HepG2 (cell line): ENCODE measurements around the gene ARHGAP26. TPM values are rescaled to one million over a fixed set of nuclear protein-coding genes. Genes with fewer than 3 reads are reported as not detected.

Experiments
- ATAC-seq: fragments of 200-7000 bp; cut with Tn5 transposase; 3 replicates; pipeline ENCODE4 v1.9.1; 2020; ENCODE audit warnings: mild to moderate bottlenecking, moderate library complexity
- BruUV-seq: library from RNA; stranded (reverse); fragments of 400-500 nt; replicated peaks from 2 replicates; lab custom pipeline; 2021; lab: Mats Ljungman, UMichigan
- CTCF ChIA-PET: fragments of 300-600 bp; formaldehyde crosslinking; extraction: SDS; loops from one replicate; lab custom pipeline; 2021; ENCODE audit warnings: low total read pairs, inconsistent platforms, low intra/inter-chr PET ratio; lab: Yijun Ruan, JAX
- POLR2A ChIA-PET: fragments of 350-600 bp; sonication (Branson Sonifier 250); formaldehyde crosslinking; loops from one replicate; lab custom pipeline; 2020; ENCODE audit warnings: antibody characterized with exemption, inconsistent platforms; lab: Yijun Ruan, JAX
- DNase-seq: peaks from one replicate; pipeline ENCODE4 v3.0.0-alpha.2; 2015; ENCODE audit warnings: low spot score
- FAIRE-seq: peaks from 3 replicates; lab custom pipeline; 2011; peaks lifted over from hg19 to GRCh38; lab: Jason Lieb, UNC
- H2AFZ ChIP-seq: one replicate; pipeline ENCODE4 v1.6.1; 2011; ENCODE audit warnings: low read length, inconsistent platforms
- H3K27ac ChIP-seq: fragments of 300-600 bp; 3 replicates; pipeline ENCODE4 v1.8.0; 2011; ENCODE audit warnings: mixed run types, mild to moderate bottlenecking, mixed read lengths, low read length, inconsistent platforms; ENCODE audit not compliant: insufficient read depth; ENCODE audit errors: extremely low read length
- H3K27me3 ChIP-seq, 2 experiments: fragments of 200-600 bp in 1 of 2; 2 replicates in 1 of 2; 3 replicates in 1 of 2; pipeline versions ENCODE4 v1.6.0 to v1.8.0; 2011; ENCODE audit warnings: low read length in 2 of 2, mild to moderate bottlenecking in 2 of 2, moderate library complexity in 2 of 2, inconsistent platforms in 1 of 2; ENCODE audit not compliant: insufficient read depth in 2 of 2, control insufficient read depth in 1 of 2
- H3K36me3 ChIP-seq, 2 experiments: fragments of 200-600 bp in 1 of 2; replicated peaks in 1 of 2; 2 replicates in 1 of 2; 3 replicates in 1 of 2; pipeline versions ENCODE4 v1.5.1 to v1.8.0; 2011; ENCODE audit warnings: low read length in 2 of 2, inconsistent platforms in 1 of 2; ENCODE audit not compliant: insufficient read depth in 2 of 2, control insufficient read depth in 1 of 2
- H3K4me1 ChIP-seq: 2 replicates; pipeline ENCODE4 v1.5.1; 2012; ENCODE audit warnings: low read length, inconsistent platforms; ENCODE audit not compliant: insufficient read depth
- H3K4me2 ChIP-seq: 2 replicates; pipeline ENCODE4 v1.6.0; 2011; ENCODE audit warnings: low read depth, low read length, inconsistent platforms
- H3K4me3 ChIP-seq, 3 experiments: fragments of 200-600 bp in 1 of 3; sonication (generic), shearing (Covaris generic) in 1 of 3; replicated peaks in 1 of 3; 2 replicates each; pipeline ENCODE4 v1.5.1; 2011 to 2016; ENCODE audit warnings: low read length in 3 of 3, inconsistent platforms in 2 of 3, low read depth in 2 of 3, mild to moderate bottlenecking in 2 of 3, control low read depth in 1 of 3, mixed read lengths in 1 of 3; ENCODE audit not compliant: insufficient read depth in 1 of 3
- H3K79me2 ChIP-seq: one replicate; pipeline ENCODE4 v1.6.1; 2011; ENCODE audit warnings: low read length, inconsistent platforms; ENCODE audit not compliant: insufficient read depth
- H3K9ac ChIP-seq: 2 replicates; pipeline ENCODE4 v1.6.0; 2011; ENCODE audit warnings: mild to moderate bottlenecking, low read depth, low read length, inconsistent platforms; ENCODE audit not compliant: insufficient read depth
- H3K9me3 ChIP-seq: 2 replicates; pipeline ENCODE4 v1.5.1; 2012; ENCODE audit warnings: mild to moderate bottlenecking, low read length
- H4K20me1 ChIP-seq: 2 replicates; pipeline ENCODE4 v1.6.0; 2011; ENCODE audit warnings: inconsistent platforms, mild to moderate bottlenecking, low read length, moderate library complexity; ENCODE audit not compliant: insufficient read depth
- ADNP ChIP-seq: sonication (generic); formaldehyde crosslinking; IDR thresholded peaks from 2 replicates; pipeline ENCODE4 v1.4.0; 2020; ENCODE audit warnings: missing genetic modification reagents
- ARHGAP35 ChIP-seq: sonication (generic); formaldehyde crosslinking; IDR thresholded peaks from 2 replicates; pipeline ENCODE4 v1.9.0; 2022; ENCODE audit warnings: mild to moderate bottlenecking, inconsistent platforms, moderate library complexity, missing genetic modification reagents, borderline replicate concordance
- BORCS8-MEF2B ChIP-seq: sonication (generic); formaldehyde crosslinking; IDR thresholded peaks from 2 replicates; pipeline ENCODE4 v1.8.0; 2022; ENCODE audit warnings: mild to moderate bottlenecking, missing genetic modification reagents
- CEBPB ChIP-seq: IDR thresholded peaks from 2 replicates; pipeline ENCODE4 v1.6.1; 2011; ENCODE audit warnings: low read depth, low read length, improper control_type of control experiment, borderline replicate concordance
- GATA4 ChIP-seq: sonication (generic); IDR thresholded peaks from 2 replicates; pipeline ENCODE4 v1.6.1; 2016; ENCODE audit warnings: antibody characterized with exemption, low read depth, borderline replicate concordance
- HNRNPK ChIP-seq: fragments of 200-400 bp; formaldehyde crosslinking; IDR thresholded peaks from 2 replicates; pipeline ENCODE4 v1.6.1; 2018; ENCODE audit warnings: low read length, low read depth, moderate library complexity, mild to moderate bottlenecking; ENCODE audit not compliant: poor library complexity, severe bottlenecking
- KLF9 ChIP-seq: IDR thresholded peaks from 2 replicates; pipeline ENCODE4 v1.6.1; 2016; ENCODE audit warnings: low read depth
- MED13 ChIP-seq: sonication (generic); formaldehyde crosslinking; IDR thresholded peaks from 2 replicates; pipeline ENCODE4 v1.5.0; 2020; ENCODE audit warnings: missing genetic modification reagents
- MYC ChIP-seq: sonication (generic); formaldehyde crosslinking; IDR thresholded peaks from 2 replicates; pipeline ENCODE4 v1.9.0; 2021; ENCODE audit warnings: missing genetic modification reagents, borderline replicate concordance
- RARA ChIP-seq: IDR thresholded peaks from 2 replicates; pipeline ENCODE4 v1.6.1; 2016; ENCODE audit warnings: missing genetic modification reagents, missing compliant biosample characterization
- SMAD1 ChIP-seq: sonication (generic); formaldehyde crosslinking; IDR thresholded peaks from 2 replicates; pipeline ENCODE4 v1.4.0; 2020; ENCODE audit warnings: missing genetic modification reagents, low read depth, mild to moderate bottlenecking, borderline replicate concordance
- SYNCRIP ChIP-seq: fragments of 200-400 bp; formaldehyde crosslinking; IDR thresholded peaks from 2 replicates; pipeline ENCODE4 v1.6.1; 2018; ENCODE audit warnings: mild to moderate bottlenecking, low read depth, low read length; ENCODE audit not compliant: insufficient read depth
- USF2 ChIP-seq, 2 experiments: sonication (generic) in 1 of 2; formaldehyde crosslinking in 1 of 2; IDR thresholded peaks; 2 replicates each; pipeline versions ENCODE4 v1.5.1 to v1.6.1; 2011 to 2020; ENCODE audit warnings: borderline replicate concordance in 1 of 2, low read depth in 1 of 2, low read length in 1 of 2, mild to moderate bottlenecking in 1 of 2, missing genetic modification reagents in 1 of 2, moderate library complexity in 1 of 2
- YEATS4 ChIP-seq: sonication (generic); formaldehyde crosslinking; IDR thresholded peaks from 2 replicates; pipeline ENCODE4 v1.4.0; 2020; ENCODE audit warnings: missing genetic modification reagents, borderline replicate concordance
- WGBS: methylation state at CpG from one replicate; pipeline ENCODE4 v1.1.6; 2017; ENCODE audit warnings: low lambda C conversion rate; 5-methylcytosine and 5-hydroxymethylcytosine counted together
- in situ Hi-C: cut with HindIII; loops from 2 replicates; pipeline ENCODE4 v1.10.0; 2017; ENCODE audit warnings: low pct_unique_long_range_greater_than_20kb; ENCODE audit not compliant: extremely low pct_ligation_motif_present
- intact Hi-C: fragments of 100-400 bp; cut with micrococcal nuclease; formaldehyde crosslinking; loops from one replicate; pipeline ENCODE4 v1.10.0; 2022; ENCODE audit not compliant: unreplicated experiment
- polyA plus RNA-seq, 8 experiments: library from polyadenylated mRNA; depleted of rRNA in 3 of 8; stranded (reverse) in 7 of 8; unstranded in 1 of 8; fragments of >200 nt; fragmentation: Illumina TruSeq in 4 of 8; extraction: Trizol in 4 of 8; gene quantifications; 2 replicates each; pipeline versions ENCODE4 v1.2.1 to v1.2.3, GENCODE V29; 2011 to 2016; ENCODE audit warnings: low read depth in 4 of 8, missing spikeins in 1 of 8, mixed read lengths in 1 of 8; ENCODE audit not compliant: insufficient read depth in 1 of 8
- total RNA-seq, 5 experiments: library from RNA; depleted of rRNA; stranded (reverse); fragments of >200 nt; fragmentation: Illumina TruSeq; extraction: Trizol; gene quantifications; 2 replicates each; pipeline ENCODE4 v1.2.3, GENCODE V29; 2016; ENCODE audit warnings: low read depth in 1 of 5
- TF ChIP-seq, protein P1 (sequence below): IDR thresholded peaks from 2 replicates; pipeline ENCODE4 v1.6.1; 2016; ENCODE audit warnings: low read depth, borderline replicate concordance
- TF ChIP-seq, protein P2 (sequence below): sonication (generic); formaldehyde crosslinking; IDR thresholded peaks from 2 replicates; pipeline ENCODE4 v1.4.0; 2020; ENCODE audit warnings: mild to moderate bottlenecking, missing genetic modification reagents

The ARHGAP26 gene
- total and polyA plus RNA-seq, 2 of the 13 experiments (the other 11 are each of a cell fraction or from before 2014, with no cell fraction given) = 9.6 to 18.2 TPM

GRCh38 chr5:142758062-142758795, 11.9 kb upstream of the ARHGAP26 start:
- Histone ChIP-seq H3K9me3 (no peaks in the 10 kb centered on the region), H3K9ac (no peak overlapping the region), H4K20me1 (no peaks in the 10 kb centered on the region), H3K79me2 (no peaks in the 10 kb centered on the region), H3K36me3 (no peaks in the 10 kb centered on the region), H3K4me1 (peaks cover 14% of the 10 kb centered on the region), H2AFZ (no peak overlapping the region), H3K4me2 (no peak overlapping the region), H3K27ac (no peak overlapping the region), H3K27me3 (peaks cover 0 to 3% of the 10 kb centered on the region in 2 experiments; a peak in 1 of 5 replicates), H3K4me3 (no peak overlapping the region)
- intact Hi-C loops (no loop called here), in situ Hi-C loops (no loop called here)
- no peak for ATAC-seq
- CTCF ChIA-PET = no interaction called here
- POLR2A ChIA-PET = no interaction called here
- DNase-seq = no peak
- no TSS peak for BruUV-seq
- TF ChIP-seq CEBPB = 0 out of 2 replicates have a peak, but pooled peaks have one; percentile 40
- TF ChIP-seq SMAD1 (CRISPR knock-in tag) = no peak
- 0 out of 2 replicates have a peak, but pooled peaks have one; percentile 17 for TF ChIP-seq RARA (CRISPR knock-in tag)
- no peak for FAIRE-seq
- WGBS = 46% methylated on average over 7 of the region's 7 CpGs

- 50% methylated on average over 1 of the region's 1 CpG for WGBS
- POLR2A ChIA-PET = no interaction called here
- no peak for FAIRE-seq
- no peak overlapping the region for H3K27ac ChIP-seq
- no peaks in the 10 kb centered on the region for H3K36me3 ChIP-seq
- H4K20me1 ChIP-seq = no peaks in the 10 kb centered on the region
- H3K9ac ChIP-seq = no peak overlapping the region
- no peak overlapping the region for H3K4me3 ChIP-seq
- H3K4me2 ChIP-seq = no peak overlapping the region
- no peaks in the 10 kb centered on the region for H3K9me3 ChIP-seq
- intact Hi-C loops = no loop called here
- no TSS peak for BruUV-seq
- DNase-seq = no peak
- 0 out of 2 replicates have a peak, but pooled peaks cover 10% of the 10 kb centered on the region for H3K4me1 ChIP-seq
- in situ Hi-C loops = no loop called here
- no peak for ATAC-seq
- H2AFZ ChIP-seq = no peak overlapping the region
- no peaks in the 10 kb centered on the region for H3K79me2 ChIP-seq
- CTCF ChIA-PET = no interaction called here
- peaks cover 0 to 3% of the 10 kb centered on the region in 2 experiments; a peak in 2 of 5 replicates for H3K27me3 ChIP-seq
- no peak for TF ChIP-seq HNRNPK
- no peak for TF ChIP-seq BORCS8-MEF2B (CRISPR knock-in tag)
- no peak for TF ChIP-seq USF2 (IDR thresholded peaks at IDR 0.05; ENCODE audit: low read depth, low read length)
- no peak for TF ChIP-seq USF2 (CRISPR knock-in tag; IDR thresholded peaks at IDR 0.05; ENCODE audit: borderline replicate concordance)
- no peak for TF ChIP-seq ARHGAP35
- no peak for TF ChIP-seq ADNP
- TF ChIP-seq, protein P1, sequence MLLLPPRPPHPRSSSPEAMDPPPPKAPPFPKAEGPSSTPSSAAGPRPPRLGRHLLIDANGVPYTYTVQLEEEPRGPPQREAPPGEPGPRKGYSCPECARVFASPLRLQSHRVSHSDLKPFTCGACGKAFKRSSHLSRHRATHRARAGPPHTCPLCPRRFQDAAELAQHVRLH (CRISPR knock-in tag) = no peak
- TF ChIP-seq, protein P2, sequence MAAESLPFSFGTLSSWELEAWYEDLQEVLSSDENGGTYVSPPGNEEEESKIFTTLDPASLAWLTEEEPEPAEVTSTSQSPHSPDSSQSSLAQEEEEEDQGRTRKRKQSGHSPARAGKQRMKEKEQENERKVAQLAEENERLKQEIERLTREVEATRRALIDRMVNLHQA (CRISPR knock-in tag) = no peak
- TF ChIP-seq GATA4 = no peak
- TF ChIP-seq SYNCRIP = no peak
- no peak for TF ChIP-seq YEATS4 (CRISPR knock-in tag)
- no peak for TF ChIP-seq MYC (CRISPR knock-in tag)
- no peak for TF ChIP-seq MED13 (CRISPR knock-in tag)
- TF ChIP-seq KLF9 (CRISPR knock-in tag) = no peak
These were observed 11.4 kb upstream of the ARHGAP26 start for GRCh38 chr5:142758796-142759145.
